Immature natural killer cell (primary cell): ENCODE measurements around the gene MYO6. TPM values are rescaled to one million over a fixed set of nuclear protein-coding genes. Genes with fewer than 3 reads are reported as not detected.
"Not testable (repeated sequence)": the region's sequence is repeated elsewhere in the genome, so short reads cannot be mapped to it uniquely, and the experiment has no call there.

Source experiments
- DNase-seq, 3 donors: peaks; one replicate each; pipeline ENCODE4 v3.0.0; 2022; ENCODE audit warnings: mixed read lengths in 1 of 3
- H3K27ac Mint-ChIP-seq, 6 donors: one replicate each; pipeline ENCODE4 v1.8.0; 2020; ENCODE audit warnings: mixed read lengths in 6 of 6, mild to moderate bottlenecking in 5 of 6, inconsistent platforms in 4 of 6, moderate library complexity in 3 of 6
- H3K27me3 Mint-ChIP-seq, 3 donors: one replicate each; pipeline ENCODE4 v1.8.0; 2020 to 2021; ENCODE audit warnings: low read depth in 3 of 3, mild to moderate bottlenecking in 3 of 3, mixed read lengths in 3 of 3, moderate library complexity in 3 of 3, inconsistent platforms in 1 of 3
- H3K36me3 Mint-ChIP-seq, 3 donors: one replicate each; pipeline ENCODE4 v1.8.0; 2020; ENCODE audit warnings: mixed read lengths in 3 of 3, inconsistent platforms in 2 of 3, mild to moderate bottlenecking in 2 of 3
- H3K4me1 Mint-ChIP-seq, 2 donors: one replicate each; pipeline ENCODE4 v1.8.0; 2020; ENCODE audit warnings: inconsistent platforms in 2 of 2, mild to moderate bottlenecking in 2 of 2, mixed read lengths in 2 of 2, moderate library complexity in 1 of 2
- H3K4me3 Mint-ChIP-seq, 5 donors: one replicate each; pipeline ENCODE4 v1.8.0; 2020; ENCODE audit warnings: mild to moderate bottlenecking in 5 of 5, mixed read lengths in 5 of 5, inconsistent platforms in 3 of 5, moderate library complexity in 3 of 5
- H3K9me3 Mint-ChIP-seq, 6 donors: one replicate each; pipeline ENCODE4 v1.8.0; 2020; ENCODE audit warnings: mild to moderate bottlenecking in 6 of 6, mixed read lengths in 6 of 6, inconsistent platforms in 4 of 6, moderate library complexity in 3 of 6
- polyA plus RNA-seq, 3 donors: library from polyadenylated mRNA; unstranded; fragments of 300-500 nt; fragmentation: Illumina TruSeq; gene quantifications; one replicate each; pipeline ENCODE4 v1.2.3, GENCODE V29; 2021

The MYO6 gene
- polyA plus RNA-seq, 3 donors from 2014 or later, result 0.75 to 5.6 (median 4.7) TPM

DNA sequence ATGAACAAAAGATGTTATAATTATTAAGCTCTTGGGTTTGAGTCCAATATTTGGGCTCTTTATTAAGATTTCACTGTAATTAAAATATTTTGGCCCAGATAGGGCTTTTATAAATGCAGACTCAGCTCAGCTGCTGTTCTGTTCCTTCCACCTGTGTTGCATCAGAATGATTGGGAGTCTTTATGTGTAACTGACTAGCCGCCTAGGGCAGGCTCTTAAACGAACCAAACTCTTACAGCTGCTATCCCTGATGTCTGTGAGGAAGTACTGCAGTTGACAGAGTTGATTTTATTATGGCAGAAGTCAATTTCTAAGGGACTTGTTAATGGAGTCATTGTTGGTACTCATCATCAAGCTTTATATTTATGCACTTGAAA lies 144.7 kb downstream of the MYO6 start:
- peaks cover 0 to 1% (median 0%) of the 10 kb centered on the region in 3 donors for H3K27me3 Mint-ChIP-seq
- no peak overlapping the region for H3K27ac Mint-ChIP-seq
- H3K36me3 Mint-ChIP-seq, result peaks cover 4 to 10% (median 4%) of the 10 kb centered on the region in 3 donors
- no peaks in the 10 kb centered on the region for H3K9me3 Mint-ChIP-seq
- DNase-seq, result no peak
- H3K4me3 Mint-ChIP-seq, result no peak overlapping the region
- no peaks in the 10 kb centered on the region for H3K4me1 Mint-ChIP-seq

GRCh38 chr6:75896526-75896925 lies 147.5 kb downstream of the MYO6 start:
- Mint-ChIP-seq H3K27ac (no peak overlapping the region), H3K9me3 (no peaks in the 10 kb centered on the region), H3K27me3 (peaks cover 0 to 1% (median 0%) of the 10 kb centered on the region in 3 donors), H3K36me3 (peaks cover 4 to 7% (median 4%) of the 10 kb centered on the region in 3 donors), H3K4me3 (no peak overlapping the region), H3K4me1 (no peaks in the 10 kb centered on the region)
- no peak for DNase-seq

GRCh38 chr6:75900216-75900615 lies 151.2 kb downstream of the MYO6 start:
- not testable (repeated sequence) for H3K4me3 Mint-ChIP-seq

GRCh38 chr6:75905129-75905528 lies 156.1 kb downstream of the MYO6 start:
- not testable (repeated sequence) for H3K27ac Mint-ChIP-seq, DNase-seq, H3K4me1 Mint-ChIP-seq, H3K9me3 Mint-ChIP-seq, H3K4me3 Mint-ChIP-seq, H3K27me3 Mint-ChIP-seq, H3K36me3 Mint-ChIP-seq

More at GRCh38 chr6:75900216-75900615, 151.2 kb downstream of the MYO6 start:
- not testable (repeated sequence) for H3K9me3 Mint-ChIP-seq, DNase-seq, H3K27ac Mint-ChIP-seq, H3K4me1 Mint-ChIP-seq, H3K36me3 Mint-ChIP-seq, H3K27me3 Mint-ChIP-seq

GRCh38 chr6:75906871-75907270 lies 157.8 kb downstream of the MYO6 start:
- no peak for DNase-seq
- Mint-ChIP-seq H3K9me3 (peaks cover 0 to 3% (median 0%) of the 10 kb centered on the region in 6 donors), H3K4me3 (no peak overlapping the region), H3K27me3 (no peaks in the 10 kb centered on the region), H3K36me3 (peaks cover 0 to 9% (median 3%) of the 10 kb centered on the region in 3 donors), H3K4me1 (no peaks in the 10 kb centered on the region), H3K27ac (no peak overlapping the region)

DNA sequence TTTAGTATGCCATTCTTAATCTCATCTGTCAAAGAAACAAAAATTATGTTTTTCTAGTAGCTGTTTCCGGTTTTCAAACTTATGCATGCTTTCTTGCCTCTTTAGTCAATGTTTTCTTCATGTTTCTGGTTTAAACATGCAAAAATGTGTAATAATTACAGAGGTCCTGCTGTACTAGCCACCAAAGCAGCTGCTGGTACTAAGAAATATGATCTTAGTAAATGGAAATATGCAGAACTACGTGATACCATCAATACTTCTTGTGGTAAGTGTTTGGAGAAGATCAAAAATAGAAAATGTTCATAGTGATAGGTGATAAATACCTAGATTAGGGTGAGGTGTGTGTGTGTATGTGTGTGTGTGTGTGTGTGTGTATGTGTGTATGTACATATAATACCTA lies 158.4 kb downstream of the MYO6 start:
- no peaks in the 10 kb centered on the region for H3K4me1 Mint-ChIP-seq
- no peak for DNase-seq
- peaks cover 0 to 10% (median 3%) of the 10 kb centered on the region in 3 donors for H3K36me3 Mint-ChIP-seq
- H3K27ac Mint-ChIP-seq, result no peak overlapping the region
- peaks cover 0 to 3% (median 0%) of the 10 kb centered on the region in 6 donors for H3K9me3 Mint-ChIP-seq
- no peaks in the 10 kb centered on the region for H3K27me3 Mint-ChIP-seq
- H3K4me3 Mint-ChIP-seq, result no peak overlapping the region

GRCh38 chr6:75913040-75913439 lies 164.0 kb downstream of the MYO6 start:
- peaks cover 0 to 2% (median 0%) of the 10 kb centered on the region in 6 donors for H3K9me3 Mint-ChIP-seq
- peaks cover 0 to 2% (median 0%) of the 10 kb centered on the region in 3 donors for H3K27me3 Mint-ChIP-seq
- H3K36me3 Mint-ChIP-seq, result peaks cover 13 to 15% (median 14%) of the 10 kb centered on the region in 3 donors
- no peak overlapping the region for H3K4me3 Mint-ChIP-seq
- no peak for DNase-seq
- no peak overlapping the region for H3K27ac Mint-ChIP-seq
- H3K4me1 Mint-ChIP-seq, result no peaks in the 10 kb centered on the region

- no peaks in the 10 kb centered on the region for H3K4me1 Mint-ChIP-seq
- H3K27ac Mint-ChIP-seq, result no peak overlapping the region
- H3K4me3 Mint-ChIP-seq, result no peak overlapping the region
- peaks cover 0 to 8% (median 5%) of the 10 kb centered on the region in 3 donors for H3K36me3 Mint-ChIP-seq
- H3K27me3 Mint-ChIP-seq, result no peaks in the 10 kb centered on the region
- no peaks in the 10 kb centered on the region for H3K9me3 Mint-ChIP-seq
- no peak for DNase-seq
These were observed 173.2 kb downstream of the MYO6 start for GRCh38 chr6:75922226-75922625.

- Mint-ChIP-seq H3K4me1 (no peaks in the 10 kb centered on the region), H3K9me3 (peaks cover 0 to 2% (median 0%) of the 10 kb centered on the region in 6 donors), H3K4me3 (no peak overlapping the region), H3K27ac (no peak overlapping the region), H3K36me3 (no peaks in the 10 kb centered on the region), H3K27me3 (no peaks in the 10 kb centered on the region)
- DNase-seq, result no peak
These were observed 177.5 kb downstream of the MYO6 start for GRCh38 chr6:75926293-75927168.

- Mint-ChIP-seq H3K9me3 (peaks cover 0 to 2% (median 0%) of the 10 kb centered on the region in 6 donors), H3K4me1 (peaks cover 5 to 6% of the 10 kb centered on the region in 2 donors), H3K36me3 (peaks cover 0 to 4% (median 0%) of the 10 kb centered on the region in 3 donors), H3K27ac (no peak overlapping the region), H3K4me3 (no peak overlapping the region), H3K27me3 (peaks cover 0 to 6% (median 4%) of the 10 kb centered on the region in 3 donors)
- no peak for DNase-seq
These were observed 182.1 kb downstream of the MYO6 start for GRCh38 chr6:75931011-75931680.

DNA sequence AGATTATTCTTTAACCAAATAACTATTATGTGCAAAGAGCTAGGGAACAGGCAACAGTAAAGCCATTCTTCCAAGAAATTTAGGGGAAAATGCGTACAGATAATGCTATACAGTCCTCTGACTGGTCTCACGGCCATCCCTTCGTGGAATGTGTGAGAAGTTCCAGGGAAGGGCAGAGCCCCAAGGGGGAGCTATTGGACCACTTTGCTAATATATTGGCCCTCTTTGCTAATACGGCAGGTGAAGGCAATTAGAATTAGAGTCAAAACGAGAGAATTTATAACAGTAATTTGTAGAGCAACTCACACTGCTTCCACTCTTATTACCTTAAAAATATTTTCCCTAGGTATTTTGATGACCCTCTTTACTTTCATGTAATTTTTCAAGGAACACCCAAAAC lies 183.0 kb downstream of the MYO6 start:
- DNase-seq, result no peak
- Mint-ChIP-seq H3K4me1 (peaks cover 5 to 6% of the 10 kb centered on the region in 2 donors), H3K36me3 (peaks cover 0 to 4% (median 0%) of the 10 kb centered on the region in 3 donors), H3K27ac (no peak overlapping the region), H3K4me3 (no peak overlapping the region), H3K9me3 (peaks cover 0 to 5% (median 0%) of the 10 kb centered on the region in 6 donors), H3K27me3 (peaks cover 0 to 6% (median 4%) of the 10 kb centered on the region in 3 donors)

- H3K4me1 Mint-ChIP-seq, result peaks cover 5 to 6% of the 10 kb centered on the region in 2 donors
- H3K27ac Mint-ChIP-seq, result no peak overlapping the region
- H3K27me3 Mint-ChIP-seq, result peaks cover 0 to 6% (median 4%) of the 10 kb centered on the region in 3 donors
- H3K36me3 Mint-ChIP-seq, result peaks cover 0 to 4% (median 0%) of the 10 kb centered on the region in 3 donors
- H3K4me3 Mint-ChIP-seq, result no peak overlapping the region
- DNase-seq, result no peak
- peaks cover 0 to 5% (median 0%) of the 10 kb centered on the region in 6 donors for H3K9me3 Mint-ChIP-seq
These were observed 184.4 kb downstream of the MYO6 start for GRCh38 chr6:75933387-75933975.

DNA sequence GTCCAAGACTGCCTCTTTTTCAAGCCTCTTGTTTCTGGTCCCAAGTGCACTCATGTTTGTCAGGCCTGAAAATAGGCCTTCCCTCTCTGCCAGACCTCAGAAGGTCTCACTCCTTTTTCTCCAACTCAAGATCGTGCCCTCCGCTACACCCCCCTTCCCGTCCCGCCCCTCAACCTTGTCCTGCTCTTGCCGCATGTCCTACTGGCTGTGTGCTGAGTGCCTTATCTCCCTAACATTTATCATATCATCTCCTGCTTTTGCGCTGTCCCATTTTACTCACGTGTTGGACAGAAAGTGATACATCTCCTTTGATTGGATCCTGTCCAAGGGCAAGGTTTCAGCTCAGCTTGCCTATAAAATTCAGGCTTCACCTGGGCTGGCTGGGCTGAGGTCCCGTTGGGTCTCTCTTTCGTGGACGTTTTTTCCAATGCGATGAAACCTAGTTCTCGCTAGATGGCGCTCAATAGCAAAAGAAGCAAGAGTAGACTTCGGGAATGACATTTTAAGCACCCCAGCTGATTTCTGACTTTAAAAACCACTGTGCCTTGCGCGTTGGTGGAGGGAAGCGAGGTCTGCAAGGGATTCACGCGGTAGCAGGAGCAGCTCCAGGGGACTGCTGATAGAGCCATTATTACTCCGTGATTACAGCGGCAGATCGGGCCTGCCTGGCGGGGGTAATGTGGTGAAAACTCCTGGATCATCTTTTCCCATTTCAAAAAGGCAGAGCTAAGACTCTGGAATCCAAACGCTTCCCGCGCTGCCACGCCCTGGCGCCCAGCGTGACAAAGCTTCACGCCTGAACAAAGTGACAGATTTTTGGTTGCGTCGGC lies 185.8 kb downstream of the MYO6 start:
- Mint-ChIP-seq H3K4me3 (peak overlapping the region in 4 of 5 donors; percentile 52 to 83 (median 78)), H3K27ac (no peak overlapping the region), H3K4me1 (peaks cover 5 to 6% of the 10 kb centered on the region in 2 donors)

More for the DNA sequence above, 185.8 kb downstream of the MYO6 start:
- peaks cover 0 to 3% (median 1%) of the 10 kb centered on the region in 6 donors for H3K9me3 Mint-ChIP-seq
- DNase-seq, result peak in 2 of 3 donors; percentile 11 to 24
- peaks cover 0 to 4% (median 0%) of the 10 kb centered on the region in 3 donors for H3K36me3 Mint-ChIP-seq
- H3K27me3 Mint-ChIP-seq, result peaks cover 0 to 6% (median 4%) of the 10 kb centered on the region in 3 donors
